Measurements from ENCODE around the gene PARP9. TPM values are rescaled to one million over a fixed set of nuclear protein-coding genes. Genes with fewer than 3 reads are reported as not detected.
A peak's percentile ranks its signal among the peaks of the same experiment; 100 is the strongest.

Gene PARP9
- 11.1 and 23.0 TPM in 2 replicates for total RNA-seq (ENCODE audit: low replicate concordance)
- long read RNA-seq, transcript PARP9-205 (11 exons, 3,128 nt): major isoform, 9 of 180 reads
- long read RNA-seq, partial matches to known transcripts: 108 of 180 reads
- long read RNA-seq, other reads (novel, unspliced or antisense): 58 of 180 reads

DNA sequence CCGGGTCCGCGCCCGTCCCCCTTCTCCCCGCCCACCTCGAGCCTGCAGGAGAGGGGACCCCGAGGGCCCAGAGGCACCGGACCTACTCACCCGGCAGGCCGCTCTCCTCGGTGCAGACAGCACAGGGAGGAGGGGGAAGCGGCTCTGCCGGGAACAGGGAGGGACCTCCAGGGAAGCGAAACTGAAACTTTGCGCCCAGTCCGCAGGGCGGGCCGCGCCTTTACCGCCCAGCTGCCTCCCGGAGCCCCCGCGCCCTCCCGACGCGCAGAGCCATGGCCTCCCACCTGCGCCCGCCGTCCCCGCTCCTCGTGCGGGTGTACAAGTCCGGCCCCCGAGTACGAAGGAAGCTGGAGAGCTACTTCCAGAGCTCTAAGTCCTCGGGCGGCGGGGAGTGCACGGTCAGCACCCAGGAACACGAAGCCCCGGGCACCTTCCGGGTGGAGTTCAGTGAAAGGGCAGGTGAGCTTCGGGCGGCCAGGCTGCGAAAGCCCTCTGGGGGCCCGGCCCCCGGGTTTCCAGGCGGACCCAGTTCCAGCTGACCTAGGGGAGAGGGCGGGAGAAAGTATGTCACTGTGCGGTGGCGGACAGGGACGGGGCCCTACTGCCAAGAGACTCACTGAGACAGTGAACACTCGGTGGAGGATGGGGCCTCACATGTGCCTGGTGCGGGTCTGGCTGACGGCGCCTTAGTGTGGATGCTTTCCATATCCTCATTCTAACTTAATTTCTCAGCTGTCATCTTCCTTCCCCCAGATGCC is at the start of gene PARP9, which contains the start of gene DTX3L:
Gene PARP9, minus strand, starts transcription at position 146 of the 758 bp plus-strand sequence. CDS start 4,680 bp downstream, outside the sequence.
Gene DTX3L, plus strand, starts transcription at position 184 of the 758 bp plus-strand sequence. Its CDS starts 89 bp downstream, at position 273.
- TF ChIP-seq CTCF (conservative IDR thresholded peaks at IDR 0.05): no peak
- peaks cover 4% of the 10 kb centered on the region for H3K36me3 Mint-ChIP-seq
- peak within 1 kb of the TSS; percentile 86 for H3K27ac Mint-ChIP-seq
- peaks cover 10% of the 10 kb centered on the region for H3K4me1 Mint-ChIP-seq (ENCODE audit: unreplicated experiment)
- H3K27me3 Mint-ChIP-seq: peaks cover 4% of the 10 kb centered on the region
- H3K4me3 Mint-ChIP-seq: peak within 1 kb of the TSS; percentile 86
- H3K9me3 Mint-ChIP-seq: no peaks in the 10 kb centered on the region
- peak; percentile 75 for DNase-seq (ENCODE audit: extremely low spot score, unreplicated experiment)

DNA sequence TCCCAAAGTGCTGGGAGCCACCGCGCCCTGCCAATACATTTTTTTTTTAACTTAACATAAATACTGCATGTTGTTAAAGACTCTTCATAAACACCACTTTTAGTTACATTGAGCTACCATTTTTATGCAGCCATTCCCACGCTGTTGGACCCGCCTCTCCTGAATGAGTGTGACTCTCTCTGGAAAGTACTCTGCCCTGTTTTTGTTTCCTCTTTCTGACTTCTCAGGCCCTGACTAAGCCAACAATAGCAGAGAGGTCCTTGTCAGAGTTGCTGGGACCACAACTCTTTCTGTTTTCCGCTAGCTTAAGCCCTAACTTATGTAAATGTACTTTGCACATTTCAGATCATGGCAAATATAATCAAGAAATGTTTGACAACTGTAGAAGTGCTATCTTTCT is 48.6 kb upstream of the PARP9 start:
- DNase-seq (ENCODE audit: extremely low spot score, unreplicated experiment): no peak
- Mint-ChIP-seq H3K9me3 (no peaks in the 10 kb centered on the region), H3K27ac (no peak overlapping the region), H3K27me3 (peaks cover 4% of the 10 kb centered on the region), H3K4me1 (ENCODE audit: unreplicated experiment) (no peaks in the 10 kb centered on the region), H3K36me3 (no peaks in the 10 kb centered on the region), H3K4me3 (no peak overlapping the region)
- TF ChIP-seq CTCF (conservative IDR thresholded peaks at IDR 0.05): no peak

- no peaks in the 10 kb centered on the region for H3K9me3 Mint-ChIP-seq
- DNase-seq (ENCODE audit: extremely low spot score, unreplicated experiment): no peak
- H3K27me3 Mint-ChIP-seq: no peaks in the 10 kb centered on the region
- peak overlapping the region; percentile 11 for H3K27ac Mint-ChIP-seq
- H3K36me3 Mint-ChIP-seq: no peaks in the 10 kb centered on the region
- no peak overlapping the region for H3K4me3 Mint-ChIP-seq
- TF ChIP-seq CTCF (conservative IDR thresholded peaks at IDR 0.05): no peak
- no peaks in the 10 kb centered on the region for H3K4me1 Mint-ChIP-seq (ENCODE audit: unreplicated experiment)
Measured at GRCh38 chr3:122609798-122610559, 45.9 kb upstream of the PARP9 start.

DNA sequence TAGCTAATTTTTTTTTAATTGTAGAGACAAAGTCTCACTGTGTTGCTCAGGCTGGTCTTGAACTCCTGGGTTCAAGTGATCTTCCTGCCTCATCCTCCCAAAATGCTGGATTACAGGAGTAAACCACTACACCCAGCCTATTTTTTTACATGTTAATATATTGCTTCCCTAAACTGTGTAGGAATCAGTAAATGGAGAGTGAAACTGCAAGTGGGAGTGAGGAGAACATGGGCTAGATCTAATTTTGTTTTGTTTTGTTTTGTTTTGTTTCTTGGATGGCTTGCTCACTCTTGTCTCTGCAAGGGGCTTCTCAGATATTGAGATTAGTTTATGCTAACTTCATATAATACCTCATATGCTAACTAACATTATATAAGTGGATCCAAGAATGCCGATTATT is 44.8 kb upstream of the PARP9 start:
- H3K27me3 Mint-ChIP-seq: no peaks in the 10 kb centered on the region
- H3K36me3 Mint-ChIP-seq: no peaks in the 10 kb centered on the region
- no peak overlapping the region for H3K4me3 Mint-ChIP-seq
- no peak for TF ChIP-seq CTCF (conservative IDR thresholded peaks at IDR 0.05)
- no peaks in the 10 kb centered on the region for H3K4me1 Mint-ChIP-seq (ENCODE audit: unreplicated experiment)
- no peak for DNase-seq (ENCODE audit: extremely low spot score, unreplicated experiment)
- no peaks in the 10 kb centered on the region for H3K9me3 Mint-ChIP-seq
- no peak overlapping the region for H3K27ac Mint-ChIP-seq

DNA sequence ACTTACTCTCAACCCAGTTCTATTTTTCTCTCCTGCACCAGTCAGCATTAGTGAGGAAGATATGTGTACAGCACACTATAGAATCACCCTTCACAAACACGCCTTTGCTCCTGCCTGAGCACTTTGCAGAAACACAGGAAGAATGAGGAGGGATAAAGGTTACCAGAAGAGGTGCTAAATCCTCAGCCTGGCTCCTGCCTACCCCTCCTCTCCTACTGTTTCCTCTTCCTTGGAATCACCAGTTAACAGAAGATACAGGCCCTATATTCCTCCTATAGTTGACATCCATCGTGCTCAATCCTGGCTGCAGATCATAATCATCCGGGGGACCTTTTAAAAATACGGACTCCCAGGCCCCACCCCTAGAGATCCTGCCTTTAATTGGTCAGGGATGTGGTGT is 42.2 kb upstream of the PARP9 start:
- Mint-ChIP-seq H3K4me3 (no peak overlapping the region), H3K27me3 (peaks cover 9% of the 10 kb centered on the region), H3K4me1 (ENCODE audit: unreplicated experiment) (no peaks in the 10 kb centered on the region), H3K36me3 (no peaks in the 10 kb centered on the region), H3K9me3 (no peaks in the 10 kb centered on the region), H3K27ac (no peak overlapping the region)
- DNase-seq (ENCODE audit: extremely low spot score, unreplicated experiment): no peak
- no peak for TF ChIP-seq CTCF (conservative IDR thresholded peaks at IDR 0.05)
